Fibroblast of villous mesenchyme (primary cell): ENCODE measurements around the gene KIF13A. TPM values are rescaled to one million over a fixed set of nuclear protein-coding genes. Genes with fewer than 3 reads are reported as not detected.

ENCODE experiments used
- DNase-seq: peaks from one replicate; pipeline ENCODE4 v3.0.0-alpha.2; 2010; ENCODE audit warnings: low read depth
- H3K4me3 ChIP-seq: 2 replicates; pipeline ENCODE4 v1.5.1; 2011; ENCODE audit warnings: low read depth, mild to moderate bottlenecking, low read length
- total RNA-seq: library from RNA; depleted of rRNA; stranded (reverse); fragments of >200 nt; gene quantifications from 2 replicates; pipeline ENCODE4 v1.2.3, GENCODE V29; 2012
- TF ChIP-seq, protein P1 (sequence below): IDR thresholded peaks from 2 replicates; pipeline ENCODE4 v1.5.1; 2012; ENCODE audit warnings: low read depth, mild to moderate bottlenecking, low read length; ENCODE audit not compliant: insufficient read depth

KIF13A gene
- total RNA-seq, 1 donor = 49.2 TPM

DNA sequence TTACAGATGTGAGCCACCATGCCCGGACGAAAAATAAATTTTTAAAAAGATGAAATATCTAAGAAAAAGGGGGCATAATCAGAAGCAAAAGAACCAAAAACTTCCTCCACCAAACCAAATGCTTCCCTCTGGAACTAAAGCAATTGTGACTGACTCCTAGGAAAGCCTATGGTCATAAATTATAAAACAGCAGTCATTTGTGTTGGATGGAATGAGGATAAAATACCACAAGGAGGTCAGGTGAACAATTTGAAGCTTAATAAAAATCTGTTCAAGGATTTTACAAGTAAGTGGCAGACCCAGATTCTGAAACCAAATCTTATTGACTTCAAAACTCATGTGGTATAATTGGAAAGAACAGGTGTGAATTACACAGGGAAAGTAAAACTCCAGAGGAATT, 114.5 kb downstream of the KIF13A start:
- DNase-seq = no peak
- TF ChIP-seq, protein P1, sequence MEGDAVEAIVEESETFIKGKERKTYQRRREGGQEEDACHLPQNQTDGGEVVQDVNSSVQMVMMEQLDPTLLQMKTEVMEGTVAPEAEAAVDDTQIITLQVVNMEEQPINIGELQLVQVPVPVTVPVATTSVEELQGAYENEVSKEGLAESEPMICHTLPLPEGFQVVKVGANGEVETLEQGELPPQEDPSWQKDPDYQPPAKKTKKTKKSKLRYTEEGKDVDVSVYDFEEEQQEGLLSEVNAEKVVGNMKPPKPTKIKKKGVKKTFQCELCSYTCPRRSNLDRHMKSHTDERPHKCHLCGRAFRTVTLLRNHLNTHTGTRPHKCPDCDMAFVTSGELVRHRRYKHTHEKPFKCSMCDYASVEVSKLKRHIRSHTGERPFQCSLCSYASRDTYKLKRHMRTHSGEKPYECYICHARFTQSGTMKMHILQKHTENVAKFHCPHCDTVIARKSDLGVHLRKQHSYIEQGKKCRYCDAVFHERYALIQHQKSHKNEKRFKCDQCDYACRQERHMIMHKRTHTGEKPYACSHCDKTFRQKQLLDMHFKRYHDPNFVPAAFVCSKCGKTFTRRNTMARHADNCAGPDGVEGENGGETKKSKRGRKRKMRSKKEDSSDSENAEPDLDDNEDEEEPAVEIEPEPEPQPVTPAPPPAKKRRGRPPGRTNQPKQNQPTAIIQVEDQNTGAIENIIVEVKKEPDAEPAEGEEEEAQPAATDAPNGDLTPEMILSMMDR = no peak
- no peak overlapping the region for H3K4me3 ChIP-seq

DNA sequence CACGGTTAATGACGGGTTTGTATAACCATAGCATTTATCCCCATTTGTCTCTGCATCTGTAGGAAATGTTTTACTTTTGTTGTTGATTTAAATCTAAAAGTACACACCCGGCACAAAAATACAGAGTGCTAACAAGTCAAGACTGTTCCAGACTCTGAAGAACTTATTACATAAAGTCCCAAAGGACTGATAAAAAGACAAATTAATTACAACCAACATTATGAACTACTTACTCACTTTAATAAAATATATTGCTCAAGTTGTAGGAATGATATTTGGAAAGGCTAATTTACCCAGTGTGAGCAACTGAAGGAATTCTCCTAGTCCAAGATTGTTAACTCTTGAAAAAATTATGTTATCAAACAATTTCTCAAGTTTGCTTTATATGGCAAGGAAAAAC, 115.6 kb downstream of the KIF13A start:
- TF ChIP-seq, protein P1 = no peak
- DNase-seq = no peak
- H3K4me3 ChIP-seq = no peak overlapping the region

DNA sequence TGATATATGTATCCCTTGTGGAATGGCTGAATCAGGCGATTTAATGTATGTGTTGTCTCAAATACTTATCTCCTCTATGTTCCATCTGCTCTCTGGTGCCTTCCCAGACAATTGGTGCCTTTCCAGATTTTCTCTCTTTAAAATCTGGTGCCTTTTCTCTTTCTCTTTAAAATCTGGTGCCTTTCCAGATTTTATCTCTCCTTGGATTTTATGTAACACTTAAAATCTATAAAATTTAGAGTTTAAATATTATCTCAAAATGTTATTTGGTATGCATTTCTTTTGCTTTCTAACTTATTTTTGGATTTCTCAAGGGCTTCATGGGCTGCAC, 116.3 kb downstream of the KIF13A start:
- TF ChIP-seq, protein P1 = no peak
- no peak overlapping the region for H3K4me3 ChIP-seq
- DNase-seq = no peak

DNA sequence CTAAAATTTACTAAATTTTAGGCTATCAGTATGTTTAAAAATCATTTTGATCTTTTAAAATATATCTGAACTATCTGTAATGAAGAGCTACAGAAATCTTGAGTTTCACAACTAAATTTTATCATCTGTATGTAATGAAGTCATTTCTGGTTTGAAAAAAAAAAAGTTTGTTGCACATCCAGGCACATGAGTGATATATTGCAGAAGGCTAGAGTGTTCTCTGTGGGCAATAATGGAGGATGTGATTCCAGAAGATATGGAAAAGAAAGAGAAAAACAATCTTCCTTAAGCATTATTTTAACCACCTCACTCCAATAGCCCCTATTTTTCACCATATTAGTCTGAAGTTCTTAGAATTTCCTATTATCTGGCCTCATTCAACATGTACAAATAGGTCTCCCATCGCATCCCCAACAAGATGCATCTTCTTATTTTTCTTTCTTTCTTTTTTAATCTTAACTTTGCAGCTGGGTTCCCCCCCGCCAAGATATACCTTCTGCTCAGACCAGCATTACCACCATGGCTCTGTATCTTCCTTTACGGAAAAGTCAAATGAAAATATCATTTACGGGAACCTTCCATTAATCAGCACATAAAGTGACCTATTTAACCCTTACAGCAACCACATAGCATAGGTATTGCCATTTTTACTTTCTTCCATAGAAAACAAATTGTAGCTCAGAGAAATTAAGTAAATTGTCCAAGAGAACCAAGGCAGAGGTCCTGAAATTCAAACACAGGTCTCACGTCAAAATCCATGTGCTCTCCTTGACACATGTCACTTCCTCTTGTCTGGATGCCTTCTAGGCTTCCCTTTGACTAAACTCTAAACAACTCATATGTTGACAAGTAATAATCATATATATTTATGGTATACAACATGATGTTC, 116.9 kb downstream of the KIF13A start:
- no peak for DNase-seq
- no peak overlapping the region for H3K4me3 ChIP-seq
- TF ChIP-seq, protein P1 = no peak

DNA sequence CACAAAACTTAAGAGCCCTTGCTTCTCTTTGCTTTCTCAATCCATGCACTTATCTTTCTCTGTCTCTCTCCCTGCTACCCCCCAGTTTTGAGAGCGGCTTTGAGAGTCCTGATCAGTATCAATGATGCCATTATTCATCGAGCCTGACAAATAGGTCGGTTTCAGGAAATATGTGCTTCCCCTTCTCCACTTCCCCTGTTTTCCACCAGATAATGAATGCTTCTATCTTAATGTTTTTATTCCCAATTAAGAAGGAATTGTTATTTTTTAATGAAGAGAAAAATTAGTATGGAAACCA, 117.7 kb downstream of the KIF13A start:
- H3K4me3 ChIP-seq = no peak overlapping the region
- no peak for DNase-seq
- TF ChIP-seq, protein P1 = no peak

DNA sequence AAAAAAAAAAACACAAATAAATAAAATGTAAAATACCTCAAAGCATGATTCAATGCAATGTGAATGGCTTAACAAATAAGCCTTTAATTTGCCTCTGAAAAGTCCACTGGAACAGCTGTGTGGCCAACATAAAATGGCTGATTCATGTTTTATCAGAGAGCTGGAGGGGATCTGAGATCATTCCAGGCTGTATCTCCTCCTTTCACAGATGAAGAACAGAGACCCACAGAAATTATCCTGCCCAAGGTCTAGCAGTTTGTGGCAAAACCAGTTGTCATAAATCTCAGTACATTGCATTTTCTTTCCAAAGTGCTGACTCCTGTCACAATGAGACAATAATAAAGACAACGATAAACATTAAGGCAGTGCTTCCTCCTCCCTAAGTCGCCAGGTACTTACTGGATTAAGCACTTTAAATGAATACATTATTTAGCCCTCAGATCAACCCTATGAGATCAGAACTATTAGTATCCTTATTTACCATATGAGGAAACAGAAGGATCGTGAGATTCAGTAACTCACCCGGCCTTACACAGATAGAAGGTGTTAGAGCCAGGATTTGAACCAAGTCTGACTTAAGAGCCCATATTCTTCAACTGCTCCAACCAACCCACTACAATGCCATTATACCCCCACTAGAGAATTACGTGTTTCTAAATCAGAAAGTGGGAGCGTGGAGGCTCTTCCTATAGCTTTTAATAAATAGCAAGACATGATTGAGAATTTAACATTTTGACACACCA, 118.3 kb downstream of the KIF13A start:
- TF ChIP-seq, protein P1 = no peak
- no peak overlapping the region for H3K4me3 ChIP-seq
- DNase-seq = peak; percentile 59

DNA sequence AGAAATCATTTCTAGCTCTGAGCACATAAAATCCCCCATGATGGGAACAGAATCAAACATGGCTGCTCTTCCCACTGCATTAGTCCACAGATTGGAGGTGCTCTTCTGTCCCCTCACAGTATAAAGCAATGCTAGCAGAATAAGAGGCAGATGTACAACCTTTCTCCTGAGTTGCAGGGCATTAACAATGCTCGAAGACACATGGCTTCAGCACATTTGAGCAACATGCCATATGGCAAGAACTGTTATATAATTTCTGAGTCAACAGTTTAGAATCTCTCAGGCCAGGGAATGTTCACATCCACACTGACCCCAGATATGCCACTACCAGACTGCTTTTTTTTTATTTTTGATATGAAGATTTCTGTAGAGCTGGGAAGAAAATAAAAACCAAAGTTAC, 119.6 kb downstream of the KIF13A start:
- DNase-seq = peak; percentile 83
- no peak overlapping the region for H3K4me3 ChIP-seq
- TF ChIP-seq, protein P1 = no peak
